WTC11 (cell line): ENCODE results near the gene ABAT. TPM values are rescaled to one million over a fixed set of nuclear protein-coding genes. Genes with fewer than 3 reads are reported as not detected.

Source experiments
- ATAC-seq: fragments of 200-7000 bp; cut with Tn5 transposase; 2 replicates; pipeline ENCODE4 v1.10.0; 2021; ENCODE audit warnings: mild to moderate bottlenecking, moderate library complexity
- CTCF ChIA-PET: fragments of 300-600 bp; sonication (Branson Sonifier 250); formaldehyde crosslinking; loops from one replicate; lab custom pipeline; 2021; ENCODE audit warnings: antibody characterized with exemption; lab: Charles Lee
- POLR2A ChIA-PET: fragments of 350-600 bp; sonication (Branson Sonifier 250); formaldehyde crosslinking; loops from one replicate; lab custom pipeline; 2021; ENCODE audit warnings: antibody characterized with exemption; lab: Charles Lee
- DNase-seq: peaks from one replicate; pipeline ENCODE4 v3.0.0; 2021; ENCODE audit warnings: low spot score
- H3K27ac Mint-ChIP-seq: 2 replicates; pipeline ENCODE4 v1.8.0; 2021; ENCODE audit warnings: mixed read lengths
- H3K27me3 Mint-ChIP-seq: 2 replicates; pipeline ENCODE4 v1.8.0; 2021; ENCODE audit warnings: low read depth, mild to moderate bottlenecking, moderate library complexity, mixed read lengths
- H3K36me3 Mint-ChIP-seq: 2 replicates; pipeline ENCODE4 v1.8.0; 2021; ENCODE audit warnings: mixed read lengths
- H3K4me1 Mint-ChIP-seq: 2 replicates; pipeline ENCODE4 v1.8.0; 2022; ENCODE audit warnings: mixed read lengths
- H3K4me3 Mint-ChIP-seq: 2 replicates; pipeline ENCODE4 v1.8.0; 2021; ENCODE audit warnings: mild to moderate bottlenecking, moderate library complexity, mixed read lengths
- H3K9me3 Mint-ChIP-seq: 2 replicates; pipeline ENCODE4 v1.8.0; 2021; ENCODE audit warnings: mixed read lengths
- ATF6 ChIP-seq: sonication (generic); formaldehyde crosslinking; IDR thresholded peaks from 2 replicates; pipeline ENCODE4 v1.8.1; 2023; ENCODE audit warnings: mild to moderate bottlenecking, missing genetic modification reagents
- CBFB ChIP-seq: sonication (generic); formaldehyde crosslinking; IDR thresholded peaks from 2 replicates; pipeline ENCODE4 v1.8.1; 2022; ENCODE audit warnings: mild to moderate bottlenecking, low read depth, missing genetic modification reagents
- CDX4 ChIP-seq: fragments of 250-450 bp; sonication (Bioruptor Pico); IDR thresholded peaks from 2 replicates; pipeline ENCODE4 v1.9.0; 2021; ENCODE audit warnings: moderate library complexity, mild to moderate bottlenecking, inconsistent platforms, borderline replicate concordance
- CREB1 ChIP-seq: sonication (generic); formaldehyde crosslinking; IDR thresholded peaks from 2 replicates; pipeline ENCODE4 v1.8.0; 2023; ENCODE audit warnings: mild to moderate bottlenecking, missing genetic modification reagents
- JAZF1 ChIP-seq: fragments of 250-450 bp; sonication (Bioruptor Pico); IDR thresholded peaks from 2 replicates; pipeline ENCODE4 v1.9.0; 2021; ENCODE audit warnings: moderate library complexity, mild to moderate bottlenecking, inconsistent platforms
- MAX ChIP-seq: sonication (generic); formaldehyde crosslinking; IDR thresholded peaks from 2 replicates; pipeline ENCODE4 v1.8.0; 2022; ENCODE audit warnings: mild to moderate bottlenecking, missing genetic modification reagents
- MXD4 ChIP-seq: fragments of 250-450 bp; sonication (Bioruptor Pico); IDR thresholded peaks from 2 replicates; pipeline ENCODE4 v1.8.0; 2021; ENCODE audit warnings: mild to moderate bottlenecking, moderate library complexity, borderline replicate concordance
- NFYB ChIP-seq: sonication (generic); formaldehyde crosslinking; conservative IDR thresholded peaks from 2 replicates; pipeline ENCODE4 v1.8.0; 2022; ENCODE audit warnings: low read depth, missing genetic modification reagents
- NR1H2 ChIP-seq: sonication (generic); formaldehyde crosslinking; IDR thresholded peaks from 2 replicates; pipeline ENCODE4 v1.9.0; 2021; ENCODE audit warnings: mild to moderate bottlenecking, moderate library complexity, missing genetic modification reagents
- OVOL2 ChIP-seq: fragments of 250-450 bp; sonication (Bioruptor Pico); IDR thresholded peaks from 2 replicates; pipeline ENCODE4 v1.9.0; 2021; ENCODE audit warnings: mild to moderate bottlenecking, borderline replicate concordance
- PRRX2 ChIP-seq: fragments of 250-450 bp; sonication (Bioruptor Pico); IDR thresholded peaks from 2 replicates; pipeline ENCODE4 v1.8.0; 2021; ENCODE audit warnings: mild to moderate bottlenecking
- RORB ChIP-seq: fragments of 250-450 bp; sonication (Bioruptor Pico); IDR thresholded peaks from 2 replicates; pipeline ENCODE4 v1.9.0; 2021; ENCODE audit warnings: mild to moderate bottlenecking
- TP53 ChIP-seq: sonication (generic); formaldehyde crosslinking; IDR thresholded peaks from 2 replicates; pipeline ENCODE4 v1.8.1; 2023; ENCODE audit warnings: mild to moderate bottlenecking, missing genetic modification reagents
- ZNF138 ChIP-seq: sonication (generic); formaldehyde crosslinking; conservative IDR thresholded peaks from 2 replicates; pipeline ENCODE4 v1.8.1; 2022; ENCODE audit warnings: mild to moderate bottlenecking, moderate library complexity, missing genetic modification reagents
- ZNF263 ChIP-seq: sonication (generic); formaldehyde crosslinking; IDR thresholded peaks from 2 replicates; pipeline ENCODE4 v1.8.1; 2022; ENCODE audit warnings: low read depth, mild to moderate bottlenecking, moderate library complexity, missing genetic modification reagents
- ZNF281 ChIP-seq: sonication (generic); formaldehyde crosslinking; IDR thresholded peaks from 2 replicates; pipeline ENCODE4 v1.8.0; 2023; ENCODE audit warnings: mild to moderate bottlenecking, missing genetic modification reagents
- ZNF396 ChIP-seq: fragments of 250-450 bp; sonication (Bioruptor Pico); IDR thresholded peaks from 2 replicates; pipeline ENCODE4 v1.8.0; 2021; ENCODE audit warnings: mild to moderate bottlenecking, moderate library complexity, borderline replicate concordance
- ZNF416 ChIP-seq: fragments of 250-450 bp; sonication (Bioruptor Pico); IDR thresholded peaks from 2 replicates; pipeline ENCODE4 v1.9.0; 2021; ENCODE audit warnings: mild to moderate bottlenecking, inconsistent platforms
- ZNF512 ChIP-seq: sonication (generic); formaldehyde crosslinking; IDR thresholded peaks from 2 replicates; pipeline ENCODE4 v1.8.1; 2022; ENCODE audit warnings: missing genetic modification reagents, borderline replicate concordance
- total RNA-seq: library from RNA; stranded (reverse); gene quantifications from 3 replicates; pipeline ENCODE4 v1.2.3, GENCODE V29; 2021
- TF ChIP-seq, protein P1 (sequence below): fragments of 200-600 bp; IDR thresholded peaks from 2 replicates; pipeline ENCODE4 v1.8.0; 2022; ENCODE audit warnings: antibody characterized with exemption
- TF ChIP-seq, protein P2 (sequence below): sonication (generic); formaldehyde crosslinking; IDR thresholded peaks from 2 replicates; pipeline ENCODE4 v1.8.1; 2023; ENCODE audit warnings: mild to moderate bottlenecking, missing genetic modification reagents

The ABAT gene
- total RNA-seq, 1 experiment from 2014 or later, result 6.6 TPM

GRCh38 chr16:8676737-8677375 is 2.4 kb downstream of the ABAT start (continued):
- TF ChIP-seq ZNF512 (CRISPR knock-in tag) (no peak), JAZF1 (CRISPR knock-in tag) (no peak), MXD4 (CRISPR knock-in tag) (no peak)

GRCh38 chr16:8677481-8677880 is 3.1 kb downstream of the ABAT start:
- Mint-ChIP-seq H3K9me3 (peaks cover 8% of the 10 kb centered on the region; the same call in 1 of the 2 replicates), H3K4me1 (peaks cover 8% of the 10 kb centered on the region), H3K27me3 (peaks cover 43% of the 10 kb centered on the region), H3K4me3 (no peak overlapping the region)
- ChIA-PET POLR2A (no interaction called here), CTCF (no interaction called here)
- no peak for ATAC-seq
- TF ChIP-seq ZNF263 (no peak), NFYB (CRISPR knock-in tag) (no peak), ZNF281 (CRISPR knock-in tag) (no peak), CBFB (CRISPR knock-in tag) (no peak), ATF6 (CRISPR knock-in tag) (no peak), CREB1 (no peak), ZNF396 (CRISPR knock-in tag) (no peak), NR1H2 (CRISPR knock-in tag) (no peak), TP53 (CRISPR knock-in tag) (no peak), ZNF416 (CRISPR knock-in tag) (no peak), RORB (CRISPR knock-in tag) (no peak), JAZF1 (CRISPR knock-in tag) (no peak), OVOL2 (CRISPR knock-in tag) (no peak), PRRX2 (CRISPR knock-in tag) (no peak), MAX (CRISPR knock-in tag) (no peak), CDX4 (CRISPR knock-in tag) (no peak), ZNF138 (CRISPR knock-in tag) (no peak)
- TF ChIP-seq, protein P1, sequence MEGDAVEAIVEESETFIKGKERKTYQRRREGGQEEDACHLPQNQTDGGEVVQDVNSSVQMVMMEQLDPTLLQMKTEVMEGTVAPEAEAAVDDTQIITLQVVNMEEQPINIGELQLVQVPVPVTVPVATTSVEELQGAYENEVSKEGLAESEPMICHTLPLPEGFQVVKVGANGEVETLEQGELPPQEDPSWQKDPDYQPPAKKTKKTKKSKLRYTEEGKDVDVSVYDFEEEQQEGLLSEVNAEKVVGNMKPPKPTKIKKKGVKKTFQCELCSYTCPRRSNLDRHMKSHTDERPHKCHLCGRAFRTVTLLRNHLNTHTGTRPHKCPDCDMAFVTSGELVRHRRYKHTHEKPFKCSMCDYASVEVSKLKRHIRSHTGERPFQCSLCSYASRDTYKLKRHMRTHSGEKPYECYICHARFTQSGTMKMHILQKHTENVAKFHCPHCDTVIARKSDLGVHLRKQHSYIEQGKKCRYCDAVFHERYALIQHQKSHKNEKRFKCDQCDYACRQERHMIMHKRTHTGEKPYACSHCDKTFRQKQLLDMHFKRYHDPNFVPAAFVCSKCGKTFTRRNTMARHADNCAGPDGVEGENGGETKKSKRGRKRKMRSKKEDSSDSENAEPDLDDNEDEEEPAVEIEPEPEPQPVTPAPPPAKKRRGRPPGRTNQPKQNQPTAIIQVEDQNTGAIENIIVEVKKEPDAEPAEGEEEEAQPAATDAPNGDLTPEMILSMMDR, result no peak
- TF ChIP-seq, protein P2, sequence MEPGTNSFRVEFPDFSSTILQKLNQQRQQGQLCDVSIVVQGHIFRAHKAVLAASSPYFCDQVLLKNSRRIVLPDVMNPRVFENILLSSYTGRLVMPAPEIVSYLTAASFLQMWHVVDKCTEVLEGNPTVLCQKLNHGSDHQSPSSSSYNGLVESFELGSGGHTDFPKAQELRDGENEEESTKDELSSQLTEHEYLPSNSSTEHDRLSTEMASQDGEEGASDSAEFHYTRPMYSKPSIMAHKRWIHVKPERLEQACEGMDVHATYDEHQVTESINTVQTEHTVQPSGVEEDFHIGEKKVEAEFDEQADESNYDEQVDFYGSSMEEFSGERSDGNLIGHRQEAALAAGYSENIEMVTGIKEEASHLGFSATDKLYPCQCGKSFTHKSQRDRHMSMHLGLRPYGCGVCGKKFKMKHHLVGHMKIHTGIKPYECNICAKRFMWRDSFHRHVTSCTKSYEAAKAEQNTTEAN (CRISPR knock-in tag), result no peak
- TF ChIP-seq, all 79 proteins: peak for 0
- H3K27ac Mint-ChIP-seq, result no peak overlapping the region
- no peaks in the 10 kb centered on the region for H3K36me3 Mint-ChIP-seq
- DNase-seq, result no peak
